GM18873 (cell line): ENCODE measurements around the gene ACSF3.

ENCODE experiments used
- ATAC-seq: cut with Tn5 transposase; IDR thresholded peaks from one replicate; pipeline ENCODE4 v1.9.1; 2021; ENCODE audit warnings: mild to moderate bottlenecking, moderate library complexity, moderate number of reproducible peaks; ENCODE audit not compliant: unreplicated experiment, low FRiP score

Gene ACSF3

GRCh38 chr16:89138843-89139520 lies 45.3 kb downstream of the ACSF3 start:
- no peak for ATAC-seq

DNA sequence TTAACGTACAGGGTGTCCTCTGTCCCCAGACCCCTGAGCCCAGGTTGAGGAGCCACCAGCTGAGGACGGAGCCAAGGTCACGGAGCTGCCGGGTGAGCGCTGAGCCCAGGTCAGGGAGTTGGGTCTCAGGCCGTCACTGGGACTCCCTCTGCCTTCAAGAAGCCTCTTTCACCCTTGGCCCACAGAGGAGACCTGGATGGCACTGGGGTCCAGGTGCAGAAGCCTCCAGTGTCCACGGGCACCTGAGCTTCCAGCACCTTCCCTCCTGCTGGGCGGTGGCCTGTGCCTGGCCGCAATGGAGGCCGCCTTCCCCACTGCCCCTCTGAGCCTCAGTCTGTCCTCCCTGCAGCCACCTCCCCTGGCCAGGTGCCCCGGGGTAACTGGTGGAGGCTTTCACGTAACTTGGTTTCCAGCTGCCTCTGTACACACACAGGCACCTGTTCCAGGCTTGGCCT lies 46.3 kb downstream of the ACSF3 start:
- no peak for ATAC-seq

DNA sequence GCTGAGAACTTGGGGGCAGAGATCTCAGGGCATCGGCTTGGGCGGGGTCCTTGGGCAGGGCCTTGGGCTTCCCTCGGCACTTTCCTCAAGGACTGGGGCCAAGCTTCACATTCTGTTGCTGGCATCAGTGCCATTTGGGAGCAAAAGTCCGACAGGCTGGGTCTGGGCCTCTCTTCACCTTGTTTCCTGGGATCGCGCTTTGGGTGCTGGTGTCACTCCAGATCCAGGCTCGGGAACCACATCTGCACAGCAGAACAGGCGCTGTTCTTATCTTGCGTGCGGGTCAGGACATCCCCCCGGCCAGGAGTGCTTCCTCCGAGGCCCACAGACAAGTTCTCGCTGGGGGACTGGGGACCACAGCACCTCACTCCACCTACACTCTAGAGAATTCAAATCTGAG lies 46.7 kb downstream of the ACSF3 start:
- ATAC-seq: no peak

DNA sequence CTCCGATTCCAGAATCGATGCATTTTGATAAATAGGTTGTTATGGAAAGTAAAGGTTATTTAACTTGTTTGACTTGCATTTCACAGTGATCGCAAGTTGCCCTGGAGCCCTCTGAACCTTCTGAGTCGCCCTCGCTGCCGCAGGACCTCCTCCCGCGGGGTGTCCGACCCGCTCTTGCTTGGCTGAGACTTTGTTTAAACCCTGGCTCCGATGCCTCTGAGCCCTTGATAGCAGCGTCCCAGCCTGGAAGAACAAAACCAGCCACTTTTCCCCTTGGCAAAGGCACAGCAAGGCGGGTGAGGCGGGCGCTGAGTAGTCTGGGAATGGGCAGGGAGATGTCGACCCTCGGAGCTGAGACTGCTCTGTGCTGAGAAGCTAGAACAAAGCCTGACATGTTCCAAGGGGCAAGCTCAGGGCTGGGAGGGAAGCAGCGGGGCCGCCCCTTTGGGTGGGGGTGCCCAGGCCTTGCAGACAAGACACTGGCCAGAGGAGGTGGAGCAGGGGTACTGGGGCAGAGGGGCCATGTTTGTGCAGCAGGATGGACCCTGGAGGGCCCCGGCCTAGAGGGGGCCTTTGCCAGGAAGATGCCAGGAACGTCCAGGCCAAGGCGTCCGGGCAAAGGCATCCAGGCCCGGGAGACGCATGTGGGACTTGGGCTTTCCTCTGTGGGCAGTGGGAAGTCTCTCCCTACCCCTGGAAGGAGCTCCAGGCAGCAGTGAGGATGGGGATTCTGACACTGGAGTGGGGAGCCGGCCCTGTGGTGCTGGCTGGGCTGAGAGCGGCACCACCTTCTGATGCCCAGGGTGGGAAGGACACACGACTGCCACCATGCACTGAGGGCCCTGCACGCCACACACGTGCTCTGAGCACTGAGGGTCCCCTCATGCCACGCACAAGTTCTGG lies 47.6 kb downstream of the ACSF3 start:
- ATAC-seq: no peak

- ATAC-seq: no peak
Observed at GRCh38 chr16:89141884-89142267, 48.2 kb downstream of the ACSF3 start.

DNA sequence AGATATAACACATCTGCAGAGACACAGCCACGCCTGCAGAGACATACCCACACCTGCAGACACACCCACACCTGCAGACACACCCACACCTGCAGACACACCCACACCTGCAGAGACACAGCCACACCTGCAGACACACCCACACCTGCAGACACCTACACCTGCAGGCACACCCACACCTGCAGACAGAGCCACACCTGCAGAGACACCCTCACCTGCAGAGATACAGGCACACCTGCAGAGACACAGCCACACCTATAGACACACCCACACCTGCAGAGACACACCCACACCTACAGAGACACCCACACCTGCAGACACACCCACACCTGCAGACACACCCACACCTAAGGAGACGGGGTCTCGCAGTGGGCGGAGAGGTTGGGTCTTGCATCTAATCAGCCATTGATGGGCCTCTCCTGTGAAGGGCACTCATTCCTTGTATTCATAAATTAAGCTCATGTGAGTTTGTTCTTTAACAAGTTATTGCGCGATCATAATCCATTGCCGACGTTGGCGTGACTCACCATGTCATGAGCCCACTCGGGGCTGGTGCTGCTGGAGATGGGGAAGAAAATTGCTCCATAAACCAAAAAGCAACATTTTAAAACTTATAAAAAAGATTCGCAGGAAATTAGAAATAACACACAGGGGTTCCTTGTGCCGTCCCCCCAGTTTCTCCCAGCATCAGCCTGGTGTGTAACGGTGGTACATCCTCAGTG lies 49.0 kb downstream of the ACSF3 start:
- ATAC-seq: no peak

DNA sequence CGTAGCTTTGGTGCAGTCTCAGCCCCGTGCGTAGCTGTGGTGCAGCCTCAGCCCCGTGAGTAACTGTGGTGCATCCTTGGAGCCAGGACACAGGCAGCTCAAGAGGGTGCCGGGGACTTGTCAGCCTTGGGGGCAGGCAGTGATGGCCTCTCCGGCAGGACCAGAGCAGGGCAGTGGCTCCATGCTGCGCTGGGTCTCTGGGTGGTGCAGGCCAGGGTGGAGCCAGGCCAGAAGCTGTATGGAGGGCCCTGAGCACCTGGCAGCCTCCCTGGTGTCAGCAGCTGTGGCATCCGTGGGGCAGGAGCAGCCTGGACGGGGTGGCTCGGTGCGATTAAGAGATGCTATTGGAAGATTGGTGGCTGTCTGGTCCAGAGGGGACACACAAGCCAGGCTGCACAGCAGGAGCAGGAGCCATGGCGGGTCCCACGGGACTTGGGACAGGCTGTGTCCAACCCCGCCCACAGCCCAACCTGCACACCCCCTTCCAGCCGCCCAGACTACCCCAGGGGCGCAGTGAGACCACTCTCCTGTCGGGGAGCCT lies 49.6 kb downstream of the ACSF3 start:
- ATAC-seq: no peak

GRCh38 chr16:89143911-89144675 lies 50.4 kb downstream of the ACSF3 start:
- ATAC-seq: no peak

DNA sequence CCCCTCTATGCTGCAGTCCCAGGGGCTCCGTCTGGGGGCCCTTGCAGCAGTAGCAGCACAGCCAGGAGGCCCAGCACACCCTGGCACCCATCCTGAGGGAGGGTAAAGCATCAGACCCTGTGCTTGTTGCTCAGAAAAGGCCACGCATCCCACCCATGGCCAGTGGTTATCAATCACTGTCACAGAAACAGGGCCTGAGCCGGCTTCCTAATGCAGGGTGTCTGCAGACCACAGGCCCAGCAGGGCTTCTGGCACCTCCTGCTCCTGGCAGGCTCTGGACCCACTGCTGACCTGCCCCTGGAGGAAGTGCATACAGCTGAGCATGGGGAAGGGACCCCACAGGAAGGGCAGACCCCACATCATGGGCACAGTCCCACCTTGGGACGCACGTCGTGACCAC lies 51.0 kb downstream of the ACSF3 start:
- ATAC-seq: no peak

- no peak for ATAC-seq
Observed at GRCh38 chr16:89145406-89146161, 51.9 kb downstream of the ACSF3 start.

DNA sequence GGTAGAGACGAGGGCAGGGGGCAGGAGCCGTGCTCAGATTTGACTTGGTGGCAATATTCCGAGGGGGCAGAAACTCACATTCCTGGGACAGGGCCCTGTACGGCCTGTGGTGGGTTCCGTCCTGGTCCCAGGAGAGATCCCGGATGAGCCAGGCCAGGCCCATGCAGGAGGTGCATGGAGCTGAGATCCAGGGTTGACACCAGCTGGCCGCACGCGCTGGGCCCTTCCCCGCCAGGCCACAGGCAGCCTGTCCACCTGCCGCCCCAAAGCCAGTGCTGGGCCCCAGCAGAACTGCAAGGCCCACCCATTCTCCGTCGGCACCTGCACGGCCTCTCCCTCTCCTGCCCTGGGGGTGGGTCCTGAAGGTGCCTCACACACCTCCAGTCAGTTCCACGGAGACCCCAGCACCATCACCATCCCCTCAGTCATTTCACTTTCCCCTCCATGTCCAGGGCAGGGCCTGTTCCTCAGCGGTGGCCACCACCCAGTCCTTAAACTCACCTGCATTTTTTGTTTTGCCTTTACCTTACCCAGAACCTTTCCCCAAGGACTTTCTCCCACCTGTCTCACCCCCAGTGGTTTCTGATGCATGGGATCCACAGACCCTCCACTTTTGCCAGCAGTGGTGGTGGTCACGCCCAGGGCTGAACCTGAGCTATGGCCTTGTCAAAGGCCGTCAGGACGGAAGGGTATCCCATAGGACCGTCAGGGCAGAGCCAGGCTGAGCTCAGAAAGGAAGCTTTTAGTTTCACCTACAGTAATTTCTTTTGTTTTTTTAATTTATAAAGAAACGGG lies 52.8 kb downstream of the ACSF3 start:
- no peak for ATAC-seq

DNA sequence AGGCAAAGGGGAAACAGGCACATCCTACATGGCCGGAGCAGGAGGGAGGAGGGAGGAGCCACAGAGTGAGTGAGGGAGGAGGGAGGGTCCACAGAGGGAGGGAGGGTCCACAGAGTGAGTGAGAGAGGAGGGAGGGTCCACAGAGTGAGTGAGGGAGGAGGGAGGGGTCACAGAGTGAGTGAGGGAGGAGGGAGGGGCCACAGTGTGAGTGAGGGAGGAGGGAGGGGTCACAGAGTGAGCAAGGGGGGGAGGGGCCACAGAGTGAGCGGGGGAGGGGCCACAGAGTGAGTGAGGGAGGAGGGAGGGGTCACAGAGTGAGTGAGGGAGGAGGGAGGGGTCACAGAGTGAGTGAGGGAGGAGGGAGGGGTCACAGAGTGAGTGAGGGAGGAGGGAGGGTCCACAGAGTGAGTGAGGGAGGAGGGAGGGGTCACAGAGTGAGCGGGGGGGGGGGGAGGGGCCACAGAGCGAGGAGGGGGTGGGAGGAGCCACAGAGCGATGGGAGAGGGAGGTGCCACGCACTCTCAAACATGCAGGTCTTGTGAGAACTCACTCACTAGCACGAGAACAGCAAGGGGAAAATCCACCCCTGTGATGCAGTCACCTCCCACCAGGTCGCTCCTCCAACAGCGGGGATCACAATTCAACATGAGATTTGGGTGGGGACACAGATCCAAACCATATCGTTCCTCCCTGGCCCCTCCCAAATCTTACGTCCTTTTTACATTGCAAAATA lies 53.6 kb downstream of the ACSF3 start:
- ATAC-seq: no peak

DNA sequence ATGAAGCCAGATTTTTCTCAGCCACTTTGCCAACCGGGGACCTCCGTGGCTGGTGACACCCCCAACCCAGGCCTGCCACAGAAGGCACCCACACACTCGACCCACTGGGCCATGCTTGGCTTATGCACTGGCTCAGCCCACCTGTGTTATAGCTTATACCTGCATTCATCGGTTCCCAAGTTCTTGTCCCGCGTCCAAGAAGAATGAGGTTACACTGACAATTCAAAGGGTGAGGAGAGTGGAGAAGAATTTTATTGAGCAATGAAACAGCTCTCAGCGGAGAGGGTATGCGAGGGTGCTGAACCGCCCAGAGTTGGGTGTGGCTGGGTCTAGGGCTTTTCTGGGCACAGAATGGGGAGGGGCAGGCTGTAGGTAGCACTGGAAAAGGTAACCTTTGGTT lies 55.7 kb downstream of the ACSF3 start:
- no peak for ATAC-seq

- no peak for ATAC-seq
Observed at GRCh38 chr16:89150090-89150835, 56.6 kb downstream of the ACSF3 start.

- ATAC-seq: no peak
Observed at GRCh38 chr16:89150981-89151380, 57.3 kb downstream of the ACSF3 start.

DNA sequence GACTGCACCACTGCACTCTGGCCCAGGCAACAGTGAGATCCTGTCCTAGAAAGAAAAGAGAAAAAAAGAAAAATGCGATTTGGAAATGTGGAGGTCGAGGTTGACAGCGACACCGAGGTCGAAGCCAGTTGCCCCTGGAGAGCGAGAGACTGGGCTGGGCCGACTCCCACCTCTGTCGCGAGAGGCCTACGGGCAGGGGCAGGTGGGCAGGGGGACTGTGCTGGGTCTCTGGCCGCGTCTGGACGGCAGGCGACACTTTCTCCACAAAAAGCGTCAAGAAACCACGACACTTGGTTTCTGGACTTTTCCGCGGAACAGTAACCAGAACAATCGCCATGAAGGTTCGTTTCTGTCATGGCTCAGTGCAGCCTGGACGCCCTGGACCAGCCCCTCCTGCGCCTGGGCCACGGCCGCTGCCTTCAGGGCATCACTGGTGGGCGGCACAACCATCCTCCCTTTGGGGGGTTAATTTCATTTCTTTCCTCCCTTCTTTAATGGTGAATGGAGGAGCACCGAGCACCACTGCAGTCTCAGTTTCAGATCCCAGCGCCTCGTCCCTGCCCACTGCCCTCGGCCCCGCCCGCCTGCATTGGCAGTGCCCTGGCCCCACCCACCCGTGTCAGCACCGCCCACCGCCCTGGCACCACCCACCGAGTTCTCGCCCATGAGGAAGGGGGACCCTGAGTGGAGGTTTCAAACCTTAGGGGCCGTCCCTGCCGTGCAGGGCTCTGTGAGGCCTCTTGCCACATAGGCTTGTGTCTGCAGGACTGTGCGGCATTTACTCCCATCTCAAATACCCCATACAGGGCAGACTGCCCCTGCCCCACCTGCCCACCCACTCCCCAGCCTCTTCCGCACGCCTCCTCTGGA lies 59.4 kb downstream of the ACSF3 start:
- ATAC-seq: no peak
